Transverse colon (tissue), 3 donors: ENCODE measurements around the gene BPGM.

Experiments
- CTCF ChIP-seq, 5 experiments: fragments of 200-600 bp in 3 of 5; fragments of 450-650 bp in 2 of 5; sonication (generic) in 3 of 5; IDR thresholded peaks; 1 replicate in 2 of 5; 2 replicates in 3 of 5; pipeline ENCODE4 v1.5.1; 2016 to 2017; ENCODE audit warnings: antibody characterized with exemption in 5 of 5, inconsistent platforms in 3 of 5, mild to moderate bottlenecking in 2 of 5, moderate library complexity in 1 of 5
- POLR2A ChIP-seq: fragments of 450-650 bp; IDR thresholded peaks from one replicate; pipeline ENCODE4 v1.6.1; 2016; ENCODE audit warnings: antibody characterized with exemption, mild to moderate bottlenecking, moderate library complexity

GRCh38 chr7:134723892-134724291, 77.2 kb downstream of the BPGM start:
- TF ChIP-seq CTCF (IDR thresholded peaks at IDR 0.05), result no peak
- no peak for TF ChIP-seq POLR2A
